COLO829 (cell line): ENCODE results near the gene KRTAP12-2.
"Not testable (repeated sequence)": the region's sequence is repeated elsewhere in the genome, so short reads cannot be mapped to it uniquely, and the experiment has no call there.

Experiments used
- DNase-seq: peaks from one replicate; pipeline ENCODE4 v3.0.0; 2012; ENCODE audit warnings: low spot score

The KRTAP12-2 gene

GRCh38 chr21:44650265-44650972 lies 16.3 kb downstream of the KRTAP12-2 start:
- DNase-seq: no peak

- no peak for DNase-seq
Measured at GRCh38 chr21:44649521-44650100, 17.1 kb downstream of the KRTAP12-2 start.

- DNase-seq: no peak
Measured at GRCh38 chr21:44648557-44649311, 18.0 kb downstream of the KRTAP12-2 start.

GRCh38 chr21:44647222-44647552 lies 19.5 kb downstream of the KRTAP12-2 start:
- DNase-seq: no peak

- DNase-seq: not testable (repeated sequence)
Measured at GRCh38 chr21:44646366-44647221, 20.1 kb downstream of the KRTAP12-2 start, which contains the start of gene KRTAP10-11. Gene KRTAP10-11, plus strand, starts transcription at chr21:44646414. Its CDS starts 45 bp downstream, at chr21:44646459.

GRCh38 chr21:44644878-44645277 lies 21.8 kb downstream of the KRTAP12-2 start:
- no peak for DNase-seq

- DNase-seq: no peak
Measured at GRCh38 chr21:44643741-44644310, 22.9 kb downstream of the KRTAP12-2 start.

- no peak for DNase-seq
Measured at GRCh38 chr21:44640761-44641160, 26.0 kb downstream of the KRTAP12-2 start.

- DNase-seq: no peak
Measured at GRCh38 chr21:44639331-44639655, 27.4 kb downstream of the KRTAP12-2 start.

GRCh38 chr21:44638506-44639330 lies 28.0 kb downstream of the KRTAP12-2 start:
- not testable (repeated sequence) for DNase-seq

GRCh38 chr21:44637851-44638348 lies 28.8 kb downstream of the KRTAP12-2 start:
- not testable (repeated sequence) for DNase-seq

GRCh38 chr21:44637018-44637850 lies 29.5 kb downstream of the KRTAP12-2 start, which contains the start of gene KRTAP10-10:
Gene KRTAP10-10, plus strand, starts transcription at chr21:44637356. Its CDS starts 62 bp downstream, at chr21:44637418.
- DNase-seq: no peak

- no peak for DNase-seq
Measured at GRCh38 chr21:44636209-44637017, 30.3 kb downstream of the KRTAP12-2 start.

GRCh38 chr21:44632067-44632466 lies 34.7 kb downstream of the KRTAP12-2 start:
- no peak for DNase-seq

GRCh38 chr21:44630440-44630839 lies 36.3 kb downstream of the KRTAP12-2 start:
- no peak for DNase-seq

- DNase-seq: no peak
Measured at GRCh38 chr21:44628707-44629391, 37.9 kb downstream of the KRTAP12-2 start.

- not testable (repeated sequence) for DNase-seq
Measured at GRCh38 chr21:44627831-44628233, 38.9 kb downstream of the KRTAP12-2 start.

- DNase-seq: not testable (repeated sequence)
Measured at GRCh38 chr21:44627181-44627822, 39.4 kb downstream of the KRTAP12-2 start.
